Erythroblast (primary cell): ENCODE measurements around the gene ZWILCH.
A peak's percentile ranks its signal among the peaks of the same experiment; 100 is the strongest.
"Not testable (repeated sequence)": the region's sequence is repeated elsewhere in the genome, so short reads cannot be mapped to it uniquely, and the experiment has no call there.

Experiments
- DNase-seq, 2 experiments: peaks; one replicate each; lab custom pipeline; 2025; lab: John Stamatoyannopoulos, UW
- GATA1 ChIP-seq: IDR thresholded peaks from 2 replicates; pipeline ENCODE4 v1.6.1; 2011; ENCODE audit warnings: low read depth, mild to moderate bottlenecking, control low read depth, low read length, moderate library complexity
- POLR2A ChIP-seq: IDR thresholded peaks from 2 replicates; pipeline ENCODE4 v1.6.1; 2011; ENCODE audit warnings: mild to moderate bottlenecking, low read length

ZWILCH gene

DNA sequence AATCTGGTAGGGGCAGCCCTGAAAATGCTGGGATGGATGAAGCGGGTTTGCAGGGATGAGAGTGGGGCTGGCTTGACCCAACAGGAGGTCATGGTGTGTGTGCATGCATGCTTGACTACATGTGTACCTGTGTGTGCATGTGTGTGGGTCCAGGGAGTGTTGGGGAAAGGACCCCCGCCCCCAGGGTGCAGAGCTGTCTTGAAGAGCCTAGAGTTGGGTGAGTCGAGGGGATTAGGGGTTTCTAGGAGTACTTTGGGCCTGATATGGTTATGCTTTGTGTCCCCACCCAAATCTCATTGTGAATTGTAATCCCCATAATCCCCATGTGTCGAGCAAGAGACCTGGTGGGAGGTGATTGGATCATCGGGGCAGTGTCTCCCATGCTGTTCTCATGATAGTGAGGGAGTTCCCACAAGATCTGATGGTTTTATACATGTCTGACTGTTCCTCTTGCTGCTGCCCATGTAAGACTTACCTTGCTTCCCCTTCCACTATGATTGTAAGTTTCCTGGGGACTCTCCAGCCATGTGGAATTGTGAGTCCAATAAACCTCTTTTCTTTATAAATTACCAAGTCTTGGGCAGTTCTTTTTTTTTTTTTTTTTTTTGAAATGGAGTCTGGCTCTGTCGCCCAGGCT is 65.8 kb downstream of the ZWILCH start:
- peak in 1 of 2 experiments; percentile 16 for DNase-seq
- TF ChIP-seq POLR2A (no peak), GATA1 (no peak)

DNA sequence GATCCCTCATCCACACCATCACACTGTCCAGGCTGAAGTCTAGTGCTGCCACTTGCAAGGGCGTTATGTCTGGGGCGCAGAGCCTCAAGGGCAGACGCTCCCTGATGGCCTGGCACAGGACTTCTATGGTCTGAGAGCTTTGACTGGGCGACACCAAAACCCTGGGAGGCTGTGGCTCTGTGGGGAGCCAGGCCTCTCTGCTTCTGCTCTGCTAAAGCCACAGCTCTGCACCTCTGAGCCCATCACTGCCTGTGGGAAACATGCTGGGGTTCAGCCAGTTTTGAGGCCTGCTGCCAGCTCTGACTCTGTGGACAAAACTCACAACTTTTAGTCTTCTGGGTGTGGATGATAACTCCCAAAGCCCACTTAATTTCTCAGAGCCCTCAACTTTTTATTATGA is 67.0 kb downstream of the ZWILCH start:
- DNase-seq = no peak
- TF ChIP-seq POLR2A (no peak), GATA1 (no peak)

DNA sequence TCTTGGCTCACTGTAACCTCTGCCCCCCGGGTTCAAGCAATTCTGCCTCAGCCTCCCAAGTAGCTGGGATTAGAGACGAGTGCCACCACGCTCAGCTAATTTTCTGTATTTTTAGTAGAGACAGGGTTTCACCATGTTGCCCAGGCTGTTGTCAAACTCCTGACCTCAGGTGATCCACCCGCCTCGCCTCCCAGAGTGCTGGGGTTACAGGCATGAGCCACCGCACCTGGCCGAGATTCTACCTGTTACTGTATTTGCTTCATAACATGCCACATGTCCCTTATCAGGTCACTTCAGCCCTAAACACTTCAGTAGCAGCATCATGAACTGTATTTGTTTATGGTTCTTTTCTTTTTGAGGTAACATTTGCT is 68.2 kb downstream of the ZWILCH start:
- no peak for DNase-seq
- TF ChIP-seq GATA1 (no peak), POLR2A (no peak)

DNA sequence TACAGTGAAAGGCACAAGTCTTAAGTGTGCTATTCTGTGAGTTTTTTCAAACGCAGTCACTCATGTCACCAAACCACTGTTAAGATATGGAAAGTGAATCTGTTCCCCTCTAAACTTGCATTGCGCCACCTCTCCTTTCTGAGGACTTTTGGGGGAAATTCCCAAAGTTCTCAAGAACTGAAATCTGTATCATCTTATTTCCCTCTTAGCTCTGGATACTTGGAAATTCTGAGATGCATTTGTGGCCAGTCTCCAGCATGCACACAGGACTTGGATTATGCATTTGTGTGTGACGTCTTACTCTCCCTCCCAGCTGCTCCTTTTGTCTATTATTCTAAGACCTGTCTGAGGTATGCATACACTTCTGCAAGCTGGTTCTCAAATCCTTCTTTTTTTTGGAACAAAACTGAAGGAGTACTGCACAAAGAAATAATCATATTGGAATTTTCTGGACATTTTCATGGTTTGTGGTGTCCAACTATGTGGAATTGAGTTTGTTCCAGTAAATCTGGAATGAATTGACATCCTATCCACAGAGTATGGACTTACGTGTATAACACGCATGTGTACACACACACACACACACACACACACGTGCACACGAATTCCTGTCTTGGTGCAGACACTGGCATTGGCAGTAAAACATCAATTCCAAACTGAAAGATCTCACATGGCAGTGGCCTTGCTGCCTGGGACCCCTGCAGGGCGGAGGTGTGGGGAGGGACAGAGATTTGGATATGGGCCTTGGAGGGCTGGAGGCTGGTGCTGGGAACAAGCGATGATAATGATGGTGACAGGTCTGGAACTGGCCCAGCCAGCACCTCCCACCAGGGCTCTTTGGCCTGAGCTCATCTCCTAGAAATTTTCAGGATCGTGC is 68.8 kb downstream of the ZWILCH start:
- no peak for TF ChIP-seq POLR2A
- DNase-seq = no peak

DNA sequence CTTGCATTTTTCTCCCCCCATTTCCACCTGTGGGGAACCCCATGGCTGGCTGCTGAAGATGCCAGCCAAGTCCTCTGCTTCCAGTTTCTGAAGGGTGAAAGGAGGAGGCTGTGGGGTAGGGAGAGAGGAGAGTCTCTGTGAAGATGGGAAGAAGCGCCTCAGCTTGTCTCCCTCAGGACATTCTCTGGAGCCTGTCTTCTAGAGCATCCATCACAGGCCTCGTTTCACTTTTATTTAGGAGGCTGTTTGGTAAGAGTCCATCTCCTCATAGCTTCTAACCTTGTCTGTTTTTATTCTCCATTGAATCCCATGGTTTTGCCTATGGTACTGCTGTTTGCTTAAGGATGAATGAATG is 69.4 kb downstream of the ZWILCH start:
- no peak for DNase-seq
- no peak for TF ChIP-seq POLR2A

DNA sequence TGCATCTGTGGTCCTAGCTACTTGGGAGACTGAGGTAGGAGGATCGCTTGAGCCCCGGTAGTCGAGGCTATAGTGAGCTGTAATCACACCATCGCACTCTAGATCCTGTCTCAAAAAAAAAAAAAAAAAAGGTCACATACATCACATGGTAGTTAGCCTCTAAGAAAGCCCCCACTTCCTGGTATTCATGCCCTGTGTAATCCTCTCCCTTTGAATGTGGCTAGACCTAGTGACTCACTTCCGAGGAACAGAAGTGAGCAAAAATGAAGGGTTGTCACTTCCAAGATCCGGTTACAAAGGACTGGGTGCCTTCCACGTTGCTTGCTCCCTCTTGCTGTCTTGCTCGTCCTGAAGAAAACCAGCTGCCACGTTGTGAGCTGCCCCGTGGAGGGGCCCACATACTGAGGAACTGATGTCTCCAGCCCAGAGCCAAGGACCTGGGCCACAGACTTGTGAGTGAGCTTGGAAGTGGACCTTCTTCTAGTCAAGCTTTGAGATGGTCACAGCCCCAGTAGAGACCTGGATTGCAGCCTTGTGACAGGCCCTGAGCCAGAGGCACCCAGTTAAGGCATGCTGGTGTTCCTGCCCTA is 73.3 kb downstream of the ZWILCH start:
- TF ChIP-seq GATA1 (no peak), POLR2A (no peak)
- no peak for DNase-seq

DNA sequence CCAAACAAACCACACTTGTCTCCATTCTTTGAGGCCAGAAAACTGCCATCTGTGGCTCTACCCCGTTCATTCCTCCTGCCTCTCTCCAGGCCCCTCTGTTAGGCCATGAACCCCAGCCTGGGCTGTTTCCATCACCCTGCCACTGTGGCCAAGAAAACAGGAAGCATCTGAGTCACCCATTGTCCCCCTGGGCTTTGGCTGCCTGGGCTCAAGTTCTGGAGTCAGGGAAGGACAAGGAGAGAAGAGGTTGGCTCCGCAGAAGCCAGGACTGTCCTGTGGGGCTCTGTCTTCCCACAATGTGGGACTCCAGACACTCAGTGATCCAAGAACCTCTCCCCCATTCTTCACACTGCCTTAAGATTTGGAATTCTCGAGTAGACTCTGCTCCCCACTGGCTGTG is 75.5 kb downstream of the ZWILCH start:
- DNase-seq = no peak
- TF ChIP-seq POLR2A (no peak), GATA1 (no peak)

DNA sequence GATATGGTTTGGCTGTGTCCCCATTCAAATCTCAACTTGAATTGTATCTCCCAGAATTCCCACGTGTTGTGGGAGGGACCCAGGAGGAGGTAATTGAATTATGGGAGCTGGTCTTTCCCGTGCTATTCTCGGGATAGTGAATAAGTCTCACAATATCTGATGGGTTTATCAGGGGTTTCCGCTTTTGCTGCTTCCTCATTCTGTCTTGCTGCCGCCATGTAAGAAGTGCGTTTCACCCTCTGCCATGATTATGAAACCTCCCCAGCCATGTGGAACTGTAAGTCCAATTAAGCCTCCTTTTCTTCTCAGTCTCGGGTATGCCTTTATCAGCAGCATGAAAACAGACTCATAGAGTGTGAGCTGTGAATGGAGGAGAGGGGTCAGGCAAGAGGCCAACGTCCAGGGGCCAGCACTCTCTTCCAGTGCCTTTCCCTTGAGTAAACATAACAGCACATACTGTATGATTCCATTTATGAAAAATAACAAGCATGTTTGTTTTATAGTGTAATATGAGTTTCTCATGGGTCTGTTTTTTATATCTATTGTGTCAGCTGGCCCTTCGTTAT is 76.9 kb downstream of the ZWILCH start:
- no peak for DNase-seq
- no peak for TF ChIP-seq GATA1
- TF ChIP-seq POLR2A = no peak

DNA sequence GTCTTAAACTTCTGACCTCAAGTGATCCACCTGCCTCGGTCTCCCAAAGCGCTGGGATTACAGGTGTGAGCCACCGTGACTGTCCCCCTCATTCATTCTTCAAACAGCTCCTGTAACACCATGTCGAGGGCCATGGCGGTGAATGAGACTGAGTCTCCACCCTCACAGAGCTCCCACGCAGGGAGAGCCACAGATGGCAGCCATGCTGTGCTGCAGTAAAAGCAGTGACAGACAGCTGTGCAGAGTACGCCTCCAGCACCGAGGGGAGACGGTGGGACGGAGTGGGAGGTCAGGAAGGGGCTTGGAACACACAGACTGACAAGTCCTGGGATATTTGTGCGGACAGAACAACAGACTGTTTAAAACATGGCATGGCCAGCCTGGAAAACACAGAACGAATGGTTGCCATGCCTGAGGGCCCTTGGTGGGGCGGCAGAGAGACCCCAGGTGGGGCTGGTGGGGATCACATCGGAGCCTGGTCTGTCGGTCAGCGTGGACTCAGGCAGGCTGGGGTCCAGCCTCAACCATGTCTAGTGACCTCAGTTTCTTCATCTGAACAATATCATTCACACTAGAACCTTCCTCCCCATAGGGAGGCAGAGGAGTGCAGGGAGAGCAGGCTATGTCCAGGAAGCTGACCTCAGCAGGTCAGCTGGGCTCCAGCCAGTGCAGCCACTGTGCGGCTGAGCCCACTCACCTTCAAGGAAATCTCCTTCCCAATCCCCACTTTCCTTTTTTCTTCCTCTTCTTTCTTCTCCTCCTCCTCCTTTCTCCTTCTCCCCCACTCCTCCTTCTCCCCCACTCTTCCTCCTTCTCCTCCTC is 81.2 kb downstream of the ZWILCH start:
- TF ChIP-seq POLR2A (no peak), GATA1 (no peak)
- DNase-seq = no peak

DNA sequence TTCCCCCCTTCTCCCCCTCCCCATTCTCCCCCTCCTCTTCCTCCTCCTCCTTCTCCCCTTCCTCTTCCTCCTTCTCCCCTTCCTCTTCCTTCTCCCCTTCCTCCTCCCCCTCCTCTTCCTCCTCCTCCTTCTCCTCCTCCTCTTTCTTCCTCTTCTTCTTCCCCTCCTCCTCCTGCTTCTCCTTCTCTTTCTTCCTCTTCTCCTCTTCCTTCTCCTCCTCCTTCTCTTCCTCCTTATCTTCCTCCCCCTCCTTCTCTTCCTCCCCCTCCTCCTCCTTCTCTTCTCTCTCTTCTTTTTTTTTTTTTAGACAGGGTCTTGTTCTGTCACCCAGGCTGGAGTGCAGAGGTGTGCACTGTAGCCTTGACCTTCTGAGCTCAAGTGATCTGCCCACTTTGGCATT is 81.9 kb downstream of the ZWILCH start:
- no peak for DNase-seq
- no peak for TF ChIP-seq GATA1
- no peak for TF ChIP-seq POLR2A

DNA sequence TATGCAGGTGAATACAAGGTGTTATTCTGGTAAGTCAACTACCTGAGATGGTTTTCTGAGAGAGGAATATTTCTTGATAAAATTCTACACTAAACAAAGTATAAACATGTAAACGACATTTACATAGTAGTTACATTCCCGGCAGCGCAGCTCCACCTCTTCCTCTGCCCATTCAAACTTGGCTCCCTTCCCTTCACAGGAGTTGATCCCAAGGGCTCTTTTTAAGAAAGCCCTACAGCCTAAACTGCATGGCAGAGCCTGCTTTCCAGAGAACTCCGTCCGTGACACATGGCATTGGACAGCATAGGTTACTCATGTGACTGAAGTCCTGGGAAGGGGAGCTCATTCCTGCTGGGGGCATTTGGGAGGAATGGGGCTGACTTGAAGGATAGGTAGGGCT is 82.6 kb downstream of the ZWILCH start:
- no peak for TF ChIP-seq GATA1
- TF ChIP-seq POLR2A = no peak
- DNase-seq = no peak

DNA sequence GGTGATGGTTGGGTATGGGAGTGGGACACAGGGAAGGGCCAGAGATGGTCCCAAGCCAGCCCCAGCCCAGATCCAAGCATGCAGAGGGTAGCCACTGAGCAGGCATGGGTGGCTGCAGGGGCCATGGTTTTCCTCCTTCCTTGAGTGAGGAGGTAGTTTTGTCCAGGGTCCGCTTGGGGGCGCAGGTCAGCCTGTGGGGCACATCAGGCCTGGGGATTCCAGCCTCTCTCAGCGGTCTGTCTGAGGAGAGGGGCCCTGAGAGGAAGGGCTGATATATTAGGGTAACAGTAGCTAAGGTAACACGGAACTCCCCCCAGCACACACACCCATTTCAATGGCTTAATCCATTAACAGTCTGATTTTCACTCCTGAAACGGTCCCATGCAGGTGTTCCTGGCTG is 83.4 kb downstream of the ZWILCH start:
- TF ChIP-seq GATA1 = no peak
- DNase-seq = peak; percentile 41 to 45

DNA sequence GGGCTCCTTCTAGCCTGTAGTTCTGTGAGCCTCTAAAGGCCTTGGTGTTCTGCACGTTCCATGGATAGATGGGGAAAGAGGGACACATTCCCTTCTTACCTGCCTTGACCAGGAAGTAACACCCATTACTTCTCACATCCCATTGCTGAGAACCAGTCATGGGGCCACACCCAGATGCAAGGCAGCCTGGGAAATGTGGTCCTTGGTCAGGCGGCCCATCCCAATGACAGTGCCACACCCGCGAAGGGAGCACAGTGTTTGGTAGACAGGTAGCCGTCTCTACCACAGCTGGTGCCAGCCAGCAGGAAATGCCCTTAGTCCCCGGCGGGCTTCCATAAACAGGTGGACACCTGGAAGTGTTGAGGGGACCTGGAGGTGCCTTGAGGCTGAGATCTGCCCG is 83.8 kb downstream of the ZWILCH start:
- TF ChIP-seq GATA1 (no peak), POLR2A (no peak)
- DNase-seq = no peak

DNA sequence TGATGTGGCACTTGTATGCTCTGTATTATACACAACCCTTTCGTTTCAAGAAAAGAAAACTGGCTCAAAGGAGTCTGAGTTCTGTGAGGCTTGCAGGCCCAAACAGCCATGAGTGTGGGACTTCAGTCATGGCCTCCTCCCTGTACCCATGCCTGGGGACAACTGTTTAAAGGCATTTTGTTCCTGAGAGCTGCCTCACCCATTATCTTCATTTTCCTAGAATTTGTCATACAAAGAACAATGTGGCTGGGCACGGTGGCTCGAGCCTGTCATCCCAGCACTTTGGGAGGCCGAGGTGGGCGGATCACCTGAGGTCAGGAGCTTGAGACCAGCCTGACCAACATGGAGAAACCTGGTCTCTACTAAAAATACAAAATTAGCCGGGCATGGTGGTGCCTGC is 84.3 kb downstream of the ZWILCH start:
- not testable (repeated sequence) for DNase-seq
